ENCODE results near the gene DCST2.

DNA sequence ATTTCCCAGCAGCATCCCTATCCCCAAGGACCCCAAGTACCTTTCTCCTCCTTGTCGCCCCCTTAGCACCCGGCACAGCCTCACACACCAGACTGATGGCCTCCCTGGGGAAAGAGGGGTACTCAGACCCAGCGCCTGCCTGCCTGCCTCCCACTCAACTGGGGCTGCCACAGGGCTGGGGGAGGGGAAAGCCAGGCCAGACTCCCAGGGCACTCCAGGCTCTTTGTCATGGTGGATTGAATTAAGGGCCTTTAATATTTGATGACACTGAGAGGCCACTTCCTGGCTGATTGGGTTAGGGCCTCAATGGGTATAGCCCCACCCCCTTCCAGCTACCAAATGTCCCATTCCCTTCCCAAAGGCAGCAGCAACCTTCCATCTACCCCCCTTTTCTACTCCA lies 64.8 kb downstream of the DCST2 start:
- TF ChIP-seq, protein P1, sequence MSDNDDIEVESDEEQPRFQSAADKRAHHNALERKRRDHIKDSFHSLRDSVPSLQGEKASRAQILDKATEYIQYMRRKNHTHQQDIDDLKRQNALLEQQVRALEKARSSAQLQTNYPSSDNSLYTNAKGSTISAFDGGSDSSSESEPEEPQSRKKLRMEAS (CRISPR knock-in tag; IDR thresholded peaks at IDR 0.05), result no peak
- no peak for TF ChIP-seq ZNF184 (CRISPR knock-in tag; IDR thresholded peaks at IDR 0.05)
- no peak for TF ChIP-seq PRPF4 (IDR thresholded peaks at IDR 0.05; ENCODE audit: insufficient read depth, low read depth, low read length, poor library complexity, severe bottlenecking)

Data from K562 (cell line).